Measurements from ENCODE around the gene DUXA.

- no peak for TF ChIP-seq TARDBP (IDR thresholded peaks at IDR 0.05)
- no peak for TF ChIP-seq FOXA1 (IDR thresholded peaks at IDR 0.05)
- no peak for TF ChIP-seq FOXK2 (IDR thresholded peaks at IDR 0.05)
- no peak for TF ChIP-seq LEF1 (IDR thresholded peaks at IDR 0.05; ENCODE audit: borderline replicate concordance)
- no peak for TF ChIP-seq SP1 (IDR thresholded peaks at IDR 0.05)
- no peak for TF ChIP-seq BHLHE40 (IDR thresholded peaks at IDR 0.05; ENCODE audit: borderline replicate concordance)
- TF ChIP-seq CTBP1 (IDR thresholded peaks at IDR 0.05; ENCODE audit: borderline replicate concordance) = no peak
- no peak for TF ChIP-seq ZNF384 (IDR thresholded peaks at IDR 0.05)
- no peak for TF ChIP-seq L3MBTL2 (conservative IDR thresholded peaks at IDR 0.05)
- no peak for TF ChIP-seq FOXM1 (IDR thresholded peaks at IDR 0.05; ENCODE audit: borderline replicate concordance)
- no peak for TF ChIP-seq ELF4 (IDR thresholded peaks at IDR 0.05)
- TF ChIP-seq HDGF (IDR thresholded peaks at IDR 0.05; ENCODE audit: borderline replicate concordance) = no peak
- TF ChIP-seq ARNT (IDR thresholded peaks at IDR 0.05) = no peak
Observed at GRCh38 chr19:57192077-57192420, 24.8 kb upstream of the DUXA start.
